GM19397 (cell line): ENCODE measurements around the gene CYTH3.
A peak's percentile ranks its signal among the peaks of the same experiment; 100 is the strongest.
"Not testable (repeated sequence)": the region's sequence is repeated elsewhere in the genome, so short reads cannot be mapped to it uniquely, and the experiment has no call there.

Source experiments
- ATAC-seq: cut with Tn5 transposase; IDR thresholded peaks from one replicate; pipeline ENCODE4 v1.9.1; 2021; ENCODE audit warnings: mild to moderate bottlenecking, moderate library complexity; ENCODE audit not compliant: unreplicated experiment

The CYTH3 gene, protein sequence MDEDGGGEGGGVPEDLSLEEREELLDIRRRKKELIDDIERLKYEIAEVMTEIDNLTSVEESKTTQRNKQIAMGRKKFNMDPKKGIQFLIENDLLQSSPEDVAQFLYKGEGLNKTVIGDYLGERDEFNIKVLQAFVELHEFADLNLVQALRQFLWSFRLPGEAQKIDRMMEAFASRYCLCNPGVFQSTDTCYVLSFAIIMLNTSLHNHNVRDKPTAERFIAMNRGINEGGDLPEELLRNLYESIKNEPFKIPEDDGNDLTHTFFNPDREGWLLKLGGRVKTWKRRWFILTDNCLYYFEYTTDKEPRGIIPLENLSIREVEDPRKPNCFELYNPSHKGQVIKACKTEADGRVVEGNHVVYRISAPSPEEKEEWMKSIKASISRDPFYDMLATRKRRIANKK

DNA sequence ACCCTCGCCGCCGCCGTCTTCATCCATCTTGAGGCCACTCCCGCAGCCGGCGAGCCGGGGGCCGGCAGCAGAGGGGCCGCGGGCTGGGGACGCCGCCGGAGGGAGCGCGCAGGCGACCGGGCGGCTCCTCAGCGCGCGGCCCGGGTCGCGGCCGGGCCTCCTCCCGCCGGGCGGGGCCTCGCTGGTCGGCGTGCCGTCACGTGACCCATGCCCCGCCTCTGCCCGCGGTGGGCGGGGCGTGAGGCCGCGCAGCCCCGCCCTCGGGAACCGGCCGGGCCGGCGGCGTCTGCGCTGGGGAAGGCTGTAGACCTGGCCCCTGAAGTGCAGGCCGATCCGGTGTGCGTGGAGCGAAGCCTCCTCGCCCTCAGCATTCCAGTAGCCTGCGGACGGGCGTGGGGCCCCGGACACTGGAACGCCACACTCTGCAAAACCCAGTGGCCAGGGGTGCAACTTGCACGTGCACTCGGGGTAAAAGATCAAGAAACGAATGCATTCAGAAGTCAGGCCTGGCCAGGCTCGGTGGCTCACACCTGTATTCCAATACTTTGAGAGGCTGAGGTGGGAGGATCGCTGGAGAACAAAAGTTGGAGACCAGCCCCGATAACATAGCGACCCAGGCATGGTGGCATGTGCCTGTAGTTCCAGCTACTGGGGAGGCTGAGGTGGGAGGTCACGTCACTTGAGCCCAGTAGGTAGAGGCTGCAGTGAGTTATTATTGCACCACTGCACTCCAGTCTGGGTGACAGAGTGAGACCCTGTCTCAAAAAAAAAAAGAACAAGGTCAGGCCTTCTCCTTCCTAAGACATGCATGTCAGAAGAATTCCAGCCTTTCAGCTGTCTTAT is at the start of gene CYTH3:
Gene CYTH3, minus strand, starts transcription at position 144 of the 843 bp plus-strand sequence. Its CDS starts 117 bp downstream, at position 27.
- ATAC-seq: peak; percentile 88

DNA sequence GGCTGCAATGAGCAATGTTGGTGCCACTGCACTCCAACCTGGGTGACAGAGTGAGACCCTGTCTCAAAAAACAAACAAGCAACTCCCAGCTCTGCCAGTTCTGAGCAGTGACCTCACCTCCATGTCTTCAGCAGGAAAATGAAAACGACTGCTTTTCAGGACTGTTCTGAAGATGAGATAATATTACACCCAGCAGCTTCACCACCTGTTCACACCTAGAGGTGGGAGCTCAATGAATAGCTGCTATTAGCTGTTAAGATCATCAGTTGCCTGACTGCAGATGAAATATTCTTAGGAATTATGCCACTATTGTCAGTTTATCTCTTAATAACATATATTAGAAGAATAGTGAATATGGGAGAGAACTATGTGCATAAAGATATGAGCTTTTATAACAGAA is 48.4 kb upstream of the CYTH3 start:
- no peak for ATAC-seq

DNA sequence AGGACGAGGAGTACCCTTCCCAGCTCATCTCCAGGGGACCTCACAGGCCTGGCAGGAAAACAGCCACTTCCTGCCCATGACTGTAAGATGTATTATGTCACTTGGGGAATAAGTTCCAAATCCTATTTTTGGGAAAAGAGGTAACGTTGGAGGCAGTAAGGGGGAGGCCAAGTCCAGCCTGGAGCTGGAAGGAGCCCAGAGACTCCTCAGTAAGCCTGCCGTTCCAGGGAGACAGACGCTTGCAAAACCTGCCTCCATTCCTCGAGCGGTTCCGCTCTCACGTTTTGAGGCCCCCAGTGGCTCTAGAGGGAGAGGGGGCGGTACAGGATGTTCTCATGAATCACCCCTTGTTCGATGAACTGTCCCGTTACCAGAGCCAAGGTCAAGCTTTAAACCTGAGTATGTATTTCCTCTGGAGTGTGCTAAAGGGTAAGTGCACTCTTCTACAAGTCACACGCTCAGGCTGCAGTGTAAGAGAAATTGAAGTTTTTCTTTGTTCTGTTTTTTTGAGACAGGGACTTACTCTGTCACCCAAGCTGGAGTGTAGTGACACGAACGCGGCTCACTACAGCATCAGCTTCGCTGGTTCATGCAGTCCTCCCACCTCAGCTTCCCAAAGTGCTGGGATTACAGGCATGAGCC is 45.5 kb upstream of the CYTH3 start:
- no peak for ATAC-seq

DNA sequence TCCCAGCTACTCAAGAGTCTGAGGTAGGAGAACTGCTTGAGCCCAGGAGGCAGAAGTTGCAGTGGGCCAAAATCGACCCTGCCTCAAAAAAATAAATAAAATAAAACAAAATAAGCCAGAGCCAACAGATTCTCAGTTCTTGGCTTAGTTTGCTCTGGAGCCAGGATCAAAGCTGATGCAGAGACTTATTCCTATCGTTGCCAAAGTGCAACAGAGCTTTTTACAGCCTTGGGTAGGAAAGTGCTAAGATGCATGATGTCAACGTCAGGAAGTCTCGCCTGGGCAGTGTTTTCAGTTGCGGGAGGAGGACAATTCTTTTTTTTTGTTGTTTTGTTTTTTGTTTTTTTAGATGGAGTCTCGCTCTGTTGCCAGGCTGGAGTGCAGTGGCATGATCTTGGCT is 43.8 kb upstream of the CYTH3 start:
- no peak for ATAC-seq

DNA sequence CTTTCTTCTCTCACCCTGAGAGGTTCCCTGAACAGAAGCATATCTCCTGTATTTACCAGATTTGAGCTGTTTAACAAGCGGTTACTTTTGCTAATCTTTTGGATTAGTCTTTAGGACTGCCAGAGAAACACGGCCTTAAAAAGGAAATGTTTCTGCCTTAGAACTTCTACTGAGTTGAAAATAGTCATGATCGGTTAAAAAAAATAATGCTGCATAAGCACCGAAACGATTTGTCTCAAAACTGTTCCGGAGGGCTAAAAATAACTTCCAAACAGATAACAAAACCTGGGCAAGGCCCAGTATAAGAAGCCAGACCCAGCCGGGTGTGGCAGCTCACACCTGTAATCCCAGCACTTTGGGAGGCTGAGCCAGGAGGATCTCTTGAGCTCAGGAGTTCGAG is 43.3 kb upstream of the CYTH3 start:
- no peak for ATAC-seq

DNA sequence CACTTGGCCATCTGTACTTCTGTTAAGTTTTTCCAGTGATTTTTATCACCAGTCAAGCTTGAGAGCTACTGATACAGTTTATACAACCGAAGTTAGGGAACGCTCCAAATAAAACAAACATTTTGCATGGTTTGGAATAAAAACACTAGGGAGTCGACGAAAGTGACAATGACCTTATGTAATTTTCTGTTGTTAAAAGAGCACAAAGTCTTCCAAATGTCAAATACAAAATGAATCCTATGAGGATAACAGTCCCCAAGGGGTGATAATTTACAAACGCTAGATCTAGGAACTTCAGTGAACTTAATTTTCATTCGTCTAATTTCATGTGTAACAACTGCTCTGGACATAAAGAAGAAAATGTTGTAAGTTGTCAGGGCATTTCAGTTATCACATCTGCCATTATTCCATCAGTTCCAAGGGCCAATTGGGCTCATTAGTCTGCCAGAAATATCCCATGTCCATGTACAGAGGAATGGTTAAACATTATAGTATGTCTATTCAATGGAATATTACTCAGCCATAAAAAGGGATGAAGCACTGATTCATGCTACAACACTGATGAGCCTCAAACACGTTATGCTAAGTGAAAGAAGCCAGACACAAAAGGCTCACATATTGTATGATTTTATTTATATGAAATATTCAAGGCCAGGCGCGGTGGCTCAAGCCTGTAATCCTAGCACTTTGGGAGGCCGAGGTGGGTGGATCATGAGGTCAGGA is 38.0 kb upstream of the CYTH3 start:
- ATAC-seq: no peak

DNA sequence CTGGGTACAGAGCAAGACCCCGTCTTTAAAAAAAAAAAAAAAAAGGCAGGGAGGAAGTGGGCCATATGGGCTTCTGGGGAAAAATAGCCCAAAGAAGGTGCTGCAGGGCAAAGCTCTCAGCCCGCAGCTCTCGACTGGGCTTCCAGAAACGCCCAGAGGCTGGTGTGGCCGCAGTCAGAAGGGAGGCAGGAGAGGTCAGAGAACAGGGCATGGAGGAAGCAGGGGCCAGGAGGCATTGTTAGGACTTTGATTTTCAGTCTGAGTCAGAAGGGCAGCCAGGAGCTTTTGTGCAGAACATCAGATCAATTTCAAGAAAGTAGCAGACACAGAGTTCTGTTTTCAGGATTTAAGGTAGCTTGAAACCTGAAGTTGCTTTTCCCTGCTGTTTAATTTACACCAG is 35.3 kb upstream of the CYTH3 start:
- no peak for ATAC-seq

DNA sequence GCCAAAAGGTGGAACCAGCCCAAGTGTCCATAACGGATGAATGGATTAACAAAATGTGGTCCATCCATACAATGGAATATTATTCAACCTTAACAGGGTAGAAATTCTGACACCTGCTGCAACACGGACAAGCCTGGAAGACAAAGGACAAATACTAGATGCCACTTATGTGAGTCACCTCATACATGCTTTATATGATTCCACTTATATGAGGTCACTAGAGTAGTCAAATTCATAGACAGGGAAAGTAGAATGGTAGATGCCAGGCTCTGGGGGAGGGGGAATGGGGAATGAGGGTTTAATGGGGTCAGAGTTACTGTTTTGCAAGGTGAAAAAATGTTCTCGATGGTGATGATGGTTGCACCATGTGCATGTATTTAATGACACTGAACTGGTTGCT is 34.0 kb upstream of the CYTH3 start:
- no peak for ATAC-seq

DNA sequence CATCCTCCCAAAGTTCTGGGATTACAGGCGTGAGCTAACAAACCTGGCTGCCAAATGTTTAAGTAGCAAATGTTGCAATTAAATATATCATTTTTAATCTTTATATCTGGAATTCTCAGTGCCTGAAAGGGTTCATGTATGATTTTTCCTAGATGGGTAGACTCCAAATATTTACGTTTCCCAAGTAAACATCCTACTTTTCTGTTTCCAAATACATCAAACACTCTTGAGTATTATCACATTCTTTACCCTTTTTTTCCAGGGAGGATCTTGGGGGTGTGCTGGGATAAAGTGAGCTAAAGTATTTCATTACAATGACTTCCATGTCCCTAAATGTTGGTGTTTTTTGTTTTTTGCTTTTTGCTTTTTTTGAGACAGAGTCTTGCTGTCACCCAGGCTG is 32.9 kb upstream of the CYTH3 start:
- no peak for ATAC-seq

DNA sequence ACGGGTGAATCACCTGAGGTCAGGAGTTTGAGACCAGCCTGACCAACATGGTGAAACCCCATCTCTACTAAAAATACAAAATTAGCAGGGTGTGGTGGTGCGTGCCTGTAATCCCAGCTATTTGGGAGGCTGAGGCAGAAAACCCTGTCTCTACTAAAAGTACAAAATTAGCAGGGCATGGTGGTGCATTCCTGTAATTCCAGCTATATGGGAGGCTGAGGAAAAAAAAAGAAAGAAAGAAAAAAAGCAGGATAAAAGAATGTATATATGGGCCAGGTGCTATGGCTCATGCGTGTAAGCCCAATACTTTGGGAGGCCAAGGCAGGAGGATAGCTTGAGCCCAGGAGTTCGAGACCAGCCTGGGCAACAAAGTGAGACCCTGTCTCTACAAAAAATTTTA is 29.0 kb upstream of the CYTH3 start:
- not testable (repeated sequence) for ATAC-seq

DNA sequence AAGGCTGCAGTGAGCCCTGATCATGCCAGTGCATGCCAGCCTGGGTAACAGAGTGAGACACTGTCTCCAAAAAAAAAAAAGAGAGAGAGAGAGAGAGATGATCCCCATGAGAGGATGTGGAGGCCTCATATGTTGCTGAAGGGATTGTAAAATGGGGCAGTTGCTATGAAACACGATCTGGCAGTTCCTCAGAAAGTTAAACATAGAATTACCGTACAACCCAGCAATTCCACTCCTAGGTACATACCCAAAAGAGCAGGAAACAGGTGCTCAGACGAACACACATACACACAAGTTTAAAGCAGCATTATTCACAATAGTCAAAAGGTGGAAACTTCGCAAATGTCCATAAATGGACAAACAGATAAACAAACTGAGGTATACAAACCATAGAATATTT is 27.4 kb upstream of the CYTH3 start:
- ATAC-seq: no peak

DNA sequence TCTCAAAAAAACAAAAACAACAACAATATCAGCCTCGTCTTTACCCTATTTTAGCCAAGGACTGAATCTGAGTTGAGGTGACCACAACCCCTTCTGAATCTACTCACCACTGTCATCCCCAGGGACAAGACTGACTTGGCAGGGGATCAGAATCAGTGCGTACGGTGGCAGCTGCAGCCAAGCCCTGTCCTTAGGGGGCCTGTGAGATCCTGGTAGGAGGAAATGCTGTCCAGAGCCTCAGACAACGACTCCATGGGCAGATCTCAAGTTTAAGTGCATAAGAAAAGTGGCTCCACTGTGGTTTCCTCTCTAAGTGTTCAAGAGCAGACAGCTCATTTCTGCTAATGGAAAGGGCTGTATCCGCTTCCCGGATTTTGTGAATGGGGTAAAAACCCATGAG is 22.4 kb upstream of the CYTH3 start:
- no peak for ATAC-seq

DNA sequence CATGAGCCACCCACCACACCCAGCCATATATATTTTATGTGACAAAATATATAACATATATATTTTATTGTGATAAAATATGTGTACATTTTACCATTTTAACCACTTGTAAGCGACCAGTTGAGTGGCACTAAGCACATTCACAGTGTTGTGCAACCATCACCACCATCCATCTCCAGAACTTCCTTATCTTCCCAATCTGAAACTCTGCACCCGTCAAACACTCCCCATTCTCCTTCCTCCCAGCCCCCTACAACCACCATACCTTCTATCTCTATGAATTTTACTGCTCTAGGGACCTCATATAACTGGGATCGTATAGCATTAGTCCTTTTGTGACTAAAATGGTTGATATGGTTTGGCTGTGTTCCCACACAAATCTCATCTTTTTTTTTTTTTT is 20.8 kb upstream of the CYTH3 start:
- ATAC-seq: no peak

DNA sequence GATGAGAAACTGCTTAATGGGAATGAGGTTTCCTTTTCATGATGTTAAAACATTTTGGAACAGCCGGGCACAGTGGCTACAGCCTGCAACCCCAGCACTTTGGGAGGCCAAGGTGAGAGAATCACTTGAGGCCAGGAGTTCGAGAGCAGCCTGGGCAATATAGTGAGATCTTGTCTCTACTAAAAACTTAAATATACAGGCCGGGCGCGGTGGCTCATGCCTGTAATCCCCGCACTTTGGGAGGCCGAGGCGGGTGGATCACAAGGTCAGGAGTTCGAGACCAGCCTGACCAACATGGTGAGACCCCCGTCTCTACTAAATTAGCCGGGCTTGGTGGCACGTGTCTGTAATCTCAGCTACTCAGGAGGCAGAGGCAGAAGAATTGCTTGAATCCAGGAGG is 19.5 kb upstream of the CYTH3 start:
- ATAC-seq: not testable (repeated sequence)

DNA sequence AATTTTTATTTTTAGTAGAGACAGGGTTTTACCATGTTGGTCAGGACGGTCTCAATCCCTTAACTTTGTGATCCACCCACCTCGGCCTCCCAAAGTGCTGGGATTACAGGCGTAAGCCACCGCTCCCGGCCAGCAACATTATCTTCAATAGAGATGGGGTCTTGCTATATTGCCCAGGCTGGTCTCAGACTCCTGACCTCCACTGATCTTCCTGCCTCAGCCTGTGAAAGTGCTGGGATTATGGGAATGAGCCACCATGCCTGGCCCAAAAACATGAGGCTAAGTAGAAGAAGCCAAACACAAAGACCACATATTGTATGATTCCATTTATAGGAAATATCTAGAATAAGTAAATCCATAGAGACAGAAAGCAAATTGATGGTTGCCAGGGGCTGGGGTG is 19.1 kb upstream of the CYTH3 start:
- no peak for ATAC-seq

DNA sequence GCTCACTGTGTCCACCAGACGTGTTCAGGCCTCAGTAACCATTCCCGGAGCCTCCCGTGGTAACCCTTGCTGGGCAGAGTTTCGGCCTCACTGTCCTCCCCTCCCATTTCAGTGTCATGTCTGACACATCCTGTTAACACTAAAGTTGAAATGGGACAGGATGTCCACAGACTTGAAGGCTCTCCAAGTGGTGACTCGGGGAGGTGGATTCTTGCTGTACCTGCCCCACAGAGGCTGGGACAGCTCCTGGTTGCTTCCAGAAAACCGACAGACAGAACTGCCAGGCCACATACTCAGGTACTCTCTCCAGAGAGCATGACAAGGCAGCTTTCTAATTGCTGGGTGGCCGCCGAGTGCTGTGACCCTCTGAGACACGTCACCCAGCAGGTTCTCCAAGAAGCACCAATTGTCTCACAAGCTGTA is 17.9 kb upstream of the CYTH3 start:
- ATAC-seq: no peak

DNA sequence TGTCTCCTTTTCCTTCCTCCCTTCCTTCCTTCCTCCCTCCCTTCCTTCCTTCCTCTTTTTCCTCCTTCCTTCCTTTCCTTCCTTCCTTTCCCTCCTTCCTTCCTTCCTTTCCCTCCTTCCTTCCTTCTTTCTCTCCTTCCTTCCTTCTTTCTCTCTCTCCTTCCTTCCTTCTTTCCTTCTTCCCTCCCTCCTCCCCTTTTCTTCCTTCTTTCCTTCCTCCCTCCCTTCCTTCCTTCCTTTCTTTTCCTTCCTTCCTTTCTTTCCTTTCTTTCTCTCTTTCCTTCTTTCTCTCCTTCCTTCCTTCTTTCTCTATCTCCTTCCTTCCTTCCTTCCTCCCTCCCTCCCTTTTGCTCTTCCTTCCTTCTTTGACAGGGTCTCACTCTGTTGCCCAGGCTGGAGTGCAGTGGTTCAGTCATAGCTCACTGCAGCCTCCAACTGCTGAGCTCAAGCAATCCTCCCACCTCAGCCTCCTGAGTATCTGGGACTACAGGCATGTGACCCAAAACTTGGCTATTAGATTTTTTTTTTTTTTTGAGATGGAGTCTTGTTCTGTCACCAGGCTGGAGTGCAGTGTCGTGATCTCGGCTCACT is 15.9 kb upstream of the CYTH3 start:
- no peak for ATAC-seq

DNA sequence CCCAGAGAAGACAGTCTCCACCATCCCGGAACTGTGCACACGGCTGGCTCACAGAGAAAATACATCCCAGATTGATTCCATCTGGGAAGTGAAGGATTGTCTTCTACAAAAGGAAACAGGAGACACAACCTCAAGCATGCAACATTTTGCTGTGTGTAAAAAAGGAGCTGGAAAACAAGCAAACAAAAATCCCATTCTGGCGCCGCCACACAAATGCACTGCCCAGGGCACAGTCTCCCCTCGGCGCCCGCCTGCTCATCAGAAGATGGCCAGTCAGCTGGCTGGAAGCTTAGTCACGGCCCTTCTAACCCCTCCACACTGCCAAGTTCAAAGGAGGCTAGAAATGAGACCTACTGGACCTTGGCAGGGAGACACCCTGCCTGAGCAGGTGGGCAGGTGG is 14.1 kb upstream of the CYTH3 start:
- no peak for ATAC-seq

DNA sequence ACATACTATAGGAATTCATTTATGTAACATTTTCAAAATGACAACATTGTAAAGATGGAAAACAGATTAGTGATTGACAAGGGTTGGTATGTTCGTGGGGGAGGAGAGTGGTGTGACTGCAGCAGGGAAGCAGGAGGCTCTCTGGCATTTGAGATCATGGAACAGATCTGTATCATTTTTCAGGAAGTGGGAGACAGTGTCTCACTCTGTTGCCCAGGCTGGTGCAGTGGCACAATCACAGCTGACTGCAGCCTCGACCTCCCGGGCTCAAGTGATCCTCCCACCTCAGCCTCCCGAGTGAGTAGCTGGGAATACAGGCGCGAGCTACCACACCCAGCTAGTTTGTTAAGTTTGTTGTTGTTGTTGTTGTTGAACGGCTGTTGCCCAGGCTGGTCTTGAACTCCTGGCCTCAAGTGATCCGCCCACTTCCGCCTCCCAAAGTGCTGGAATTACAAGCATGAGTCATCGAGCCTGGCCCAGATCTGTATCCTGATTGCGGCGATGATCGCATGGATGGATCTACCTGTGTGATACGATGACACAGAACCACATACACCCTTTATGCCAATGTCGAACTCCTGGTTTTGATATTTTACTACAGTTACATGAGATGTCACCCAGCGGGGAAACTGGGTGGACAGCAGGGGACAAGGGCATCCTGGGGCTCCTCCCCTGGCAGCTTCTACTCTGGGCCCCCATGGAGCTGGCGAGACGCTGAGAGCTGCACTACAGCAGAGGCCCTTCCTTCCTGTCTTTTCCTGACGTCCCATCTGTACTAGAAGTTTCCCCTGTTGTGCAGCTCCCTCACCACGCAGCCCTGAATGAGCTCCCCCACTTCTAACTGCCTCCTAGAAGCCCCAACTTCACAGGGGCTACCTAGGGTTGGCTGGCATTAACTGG is 12.3 kb upstream of the CYTH3 start:
- no peak for ATAC-seq

DNA sequence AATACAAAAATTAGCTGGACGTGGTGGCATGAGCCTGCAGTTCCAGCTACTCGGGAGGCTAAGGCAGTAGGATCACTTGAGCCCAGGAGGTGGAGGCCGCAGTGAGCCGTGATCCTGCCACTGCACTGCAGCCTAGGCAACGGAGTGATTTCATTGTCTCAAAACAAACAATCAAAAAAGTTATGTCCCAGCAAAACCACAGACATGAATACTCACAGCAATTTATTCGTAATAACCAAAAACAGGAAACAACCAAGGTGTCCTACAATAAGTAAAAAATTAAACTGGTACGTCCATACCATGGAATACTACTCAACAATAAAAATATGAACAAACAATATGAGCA is 11.6 kb upstream of the CYTH3 start:
- no peak for ATAC-seq
